Body of pancreas (tissue), 4 donors: Measurements from ENCODE around the gene LTBP1.

Experiments used
- CTCF ChIP-seq, 7 experiments: fragments of 450-650 bp in 4 of 7; fragments of 200-600 bp in 3 of 7; sonication (generic) in 3 of 7; IDR thresholded peaks; one replicate each; pipeline ENCODE4 v1.5.1; 2016 to 2019; ENCODE audit warnings: antibody characterized with exemption in 7 of 7
- POLR2A ChIP-seq, 3 donors: fragments of 450-650 bp; IDR thresholded peaks; one replicate each; pipeline ENCODE4 v1.6.1; 2016; ENCODE audit warnings: antibody characterized with exemption in 3 of 3, mild to moderate bottlenecking in 2 of 3

GRCh38 chr2:33215983-33216382, 269.2 kb downstream of the LTBP1 start:
- TF ChIP-seq CTCF (IDR thresholded peaks at IDR 0.05) (no peak), POLR2A (IDR thresholded peaks at IDR 0.05) (no peak)
